B cell (primary cell): ENCODE measurements around the gene ZBTB6.

Experiments
- EZH2 ChIP-seq: IDR thresholded peaks from 2 replicates; pipeline ENCODE4 v1.6.1; 2012; ENCODE audit warnings: borderline replicate concordance, low read depth, mild to moderate bottlenecking, moderate library complexity, low read length; ENCODE audit not compliant: insufficient read depth, poor library complexity, severe bottlenecking
- TF ChIP-seq, protein P1 (sequence below): fragments of 200-600 bp; IDR thresholded peaks from one replicate; pipeline ENCODE4 v1.8.0; 2022; ENCODE audit warnings: antibody characterized with exemption, mild to moderate bottlenecking

DNA sequence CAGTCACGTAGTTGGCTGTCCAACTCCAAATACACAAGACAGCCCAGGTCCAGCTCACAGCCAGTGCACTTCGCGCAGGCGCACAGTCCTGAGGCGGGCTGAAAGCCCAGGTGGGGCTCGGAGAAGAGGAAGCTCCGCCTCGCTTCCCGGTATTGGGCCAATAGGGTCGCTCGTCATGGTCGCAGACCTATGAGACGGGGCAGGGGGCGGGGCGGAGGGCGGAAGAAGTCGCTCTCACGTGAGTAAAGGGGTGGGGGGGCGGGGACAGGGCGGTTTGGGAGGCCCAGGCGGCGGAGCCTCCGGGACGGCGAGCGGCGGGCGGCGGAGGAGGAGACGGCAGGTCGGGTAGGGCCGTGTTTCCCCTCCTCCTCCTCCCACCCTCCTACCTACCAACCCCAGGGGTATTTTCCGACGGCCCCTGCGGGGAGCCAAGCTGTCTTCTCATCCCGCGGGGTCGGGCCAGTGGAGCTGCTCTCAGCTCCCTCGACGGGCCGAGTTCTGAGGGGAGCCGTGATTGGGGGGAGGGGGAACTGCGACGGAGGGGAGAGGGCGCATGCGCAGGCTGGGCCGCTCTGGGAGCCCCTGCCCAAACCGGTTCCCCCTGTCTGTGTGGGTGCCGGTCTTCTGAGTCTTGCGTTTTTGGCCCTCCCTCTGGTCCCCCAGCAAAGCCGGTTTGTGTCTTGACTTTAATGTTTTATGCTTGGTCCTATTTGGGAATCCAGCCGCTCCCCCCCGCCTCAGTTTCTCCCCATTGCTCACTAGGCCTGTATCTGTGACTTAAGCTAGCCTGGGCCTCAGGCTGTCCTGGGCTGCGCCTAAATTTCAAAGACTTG lies 27.8 kb upstream of the ZBTB6 start, which contains the start of gene RABGAP1:
- TF ChIP-seq, protein P1, sequence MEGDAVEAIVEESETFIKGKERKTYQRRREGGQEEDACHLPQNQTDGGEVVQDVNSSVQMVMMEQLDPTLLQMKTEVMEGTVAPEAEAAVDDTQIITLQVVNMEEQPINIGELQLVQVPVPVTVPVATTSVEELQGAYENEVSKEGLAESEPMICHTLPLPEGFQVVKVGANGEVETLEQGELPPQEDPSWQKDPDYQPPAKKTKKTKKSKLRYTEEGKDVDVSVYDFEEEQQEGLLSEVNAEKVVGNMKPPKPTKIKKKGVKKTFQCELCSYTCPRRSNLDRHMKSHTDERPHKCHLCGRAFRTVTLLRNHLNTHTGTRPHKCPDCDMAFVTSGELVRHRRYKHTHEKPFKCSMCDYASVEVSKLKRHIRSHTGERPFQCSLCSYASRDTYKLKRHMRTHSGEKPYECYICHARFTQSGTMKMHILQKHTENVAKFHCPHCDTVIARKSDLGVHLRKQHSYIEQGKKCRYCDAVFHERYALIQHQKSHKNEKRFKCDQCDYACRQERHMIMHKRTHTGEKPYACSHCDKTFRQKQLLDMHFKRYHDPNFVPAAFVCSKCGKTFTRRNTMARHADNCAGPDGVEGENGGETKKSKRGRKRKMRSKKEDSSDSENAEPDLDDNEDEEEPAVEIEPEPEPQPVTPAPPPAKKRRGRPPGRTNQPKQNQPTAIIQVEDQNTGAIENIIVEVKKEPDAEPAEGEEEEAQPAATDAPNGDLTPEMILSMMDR: no peak
- no peak for TF ChIP-seq EZH2
